GM19397 (cell line): Measurements from ENCODE around the gene SOAT1.
"Not testable (repeated sequence)": the region's sequence is repeated elsewhere in the genome, so short reads cannot be mapped to it uniquely, and the experiment has no call there.

Experiments
- ATAC-seq: cut with Tn5 transposase; IDR thresholded peaks from one replicate; pipeline ENCODE4 v1.9.1; 2021; ENCODE audit warnings: mild to moderate bottlenecking, moderate library complexity; ENCODE audit not compliant: unreplicated experiment

SOAT1 gene

DNA sequence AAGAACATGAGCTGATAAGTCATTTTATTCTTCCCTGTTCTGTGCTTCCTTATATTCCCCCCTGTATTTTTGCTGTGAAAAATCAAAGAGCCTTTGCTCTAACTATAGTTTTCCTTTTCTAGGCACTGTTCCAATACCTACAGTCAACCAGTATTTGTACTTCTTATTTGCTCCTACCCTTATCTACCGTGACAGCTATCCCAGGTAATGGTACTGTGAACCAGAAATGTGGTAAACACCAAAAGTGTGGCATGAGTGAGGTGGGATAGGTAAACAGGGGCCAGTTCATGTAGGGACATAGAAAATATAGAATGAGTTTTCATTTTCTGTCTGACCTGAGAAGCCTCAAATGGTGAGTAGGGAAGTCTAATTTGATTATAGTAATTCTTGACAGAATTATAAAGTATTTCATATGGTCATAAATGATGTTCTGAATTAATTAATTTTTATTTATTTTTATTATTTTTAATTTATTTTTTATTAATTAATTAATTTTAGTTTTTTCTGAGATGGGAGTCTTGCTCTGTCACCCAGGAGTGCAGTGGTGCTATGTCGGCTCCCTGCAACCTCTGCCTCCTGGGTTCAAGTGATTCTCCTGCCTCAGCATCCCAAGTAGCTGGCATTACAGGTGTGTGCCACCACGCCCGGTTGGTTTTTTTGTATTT, 49.3 kb downstream of the SOAT1 start:
- ATAC-seq = no peak

DNA sequence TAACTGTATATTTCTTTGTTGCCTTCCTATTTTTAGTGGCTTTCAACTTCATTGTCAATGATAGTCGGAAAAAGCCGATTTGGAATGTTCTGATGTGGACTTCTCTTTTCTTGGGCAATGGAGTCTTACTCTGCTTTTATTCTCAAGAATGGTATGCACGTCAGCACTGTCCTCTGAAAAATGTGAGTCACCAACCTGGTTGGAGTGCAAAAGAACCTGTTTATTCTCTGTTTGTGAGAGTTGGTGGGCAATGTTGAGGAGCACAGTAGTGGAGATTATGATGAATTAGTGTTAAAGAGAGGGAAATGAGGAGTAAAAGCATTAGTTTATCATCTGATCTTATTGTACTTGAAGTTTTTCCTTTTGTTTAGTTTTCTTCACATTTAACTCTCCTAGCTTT, 57.7 kb downstream of the SOAT1 start:
- ATAC-seq = no peak

DNA sequence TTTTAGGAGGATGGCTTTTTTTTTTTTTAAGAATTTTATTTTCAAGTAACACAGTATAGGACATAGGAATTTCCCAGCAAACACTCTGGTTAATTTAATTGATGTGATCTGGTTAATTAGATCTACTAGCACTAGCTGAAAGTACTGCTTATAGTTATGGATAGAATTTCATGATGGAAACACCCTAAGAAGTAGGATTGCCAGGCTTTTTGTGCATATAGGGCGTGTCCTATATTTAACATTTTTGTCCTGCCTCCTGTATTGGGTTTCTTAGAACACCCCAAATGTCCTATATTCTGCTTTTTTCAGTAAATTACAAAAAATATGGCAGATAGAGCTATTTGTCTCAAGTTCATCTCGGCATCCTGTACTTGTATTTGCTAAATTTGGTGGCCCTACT, 58.6 kb downstream of the SOAT1 start:
- ATAC-seq = no peak

DNA sequence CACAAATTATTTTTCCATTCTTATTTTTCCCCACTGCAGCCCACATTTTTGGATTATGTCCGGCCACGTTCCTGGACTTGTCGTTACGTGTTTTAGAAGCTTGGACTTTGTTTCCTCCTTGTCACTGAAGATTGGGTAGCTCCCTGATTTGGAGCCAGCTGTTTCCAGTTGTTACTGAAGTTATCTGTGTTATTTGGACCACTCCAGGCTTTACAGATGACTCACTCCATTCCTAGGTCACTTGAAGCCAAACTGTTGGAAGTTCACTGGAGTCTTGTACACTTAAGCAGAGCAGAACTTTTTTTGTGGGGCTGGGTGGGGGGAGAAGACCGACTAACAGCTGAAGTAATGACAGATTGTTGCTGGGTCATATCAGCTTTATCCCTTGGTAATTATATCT, 59.9 kb downstream of the SOAT1 start:
- ATAC-seq = no peak

DNA sequence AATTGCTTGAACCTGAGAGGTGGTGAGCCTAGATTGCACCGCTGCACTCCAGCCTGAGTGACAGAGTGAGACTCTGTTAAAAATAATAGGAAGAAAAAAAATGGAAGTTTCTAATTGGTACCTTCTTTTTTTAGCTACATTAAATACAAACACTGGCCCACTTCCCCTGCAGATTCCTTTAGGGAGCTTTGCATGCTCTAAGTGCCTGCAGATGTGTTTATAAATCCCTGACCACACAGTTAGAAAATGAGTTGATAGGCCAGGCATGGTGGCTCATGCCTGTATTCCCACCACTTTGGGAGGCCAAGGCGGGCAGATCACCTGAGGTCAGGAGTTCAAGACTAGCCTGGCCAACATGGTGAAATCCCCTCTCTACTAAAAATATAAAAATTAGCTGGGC, 68.0 kb downstream of the SOAT1 start:
- not testable (repeated sequence) for ATAC-seq

DNA sequence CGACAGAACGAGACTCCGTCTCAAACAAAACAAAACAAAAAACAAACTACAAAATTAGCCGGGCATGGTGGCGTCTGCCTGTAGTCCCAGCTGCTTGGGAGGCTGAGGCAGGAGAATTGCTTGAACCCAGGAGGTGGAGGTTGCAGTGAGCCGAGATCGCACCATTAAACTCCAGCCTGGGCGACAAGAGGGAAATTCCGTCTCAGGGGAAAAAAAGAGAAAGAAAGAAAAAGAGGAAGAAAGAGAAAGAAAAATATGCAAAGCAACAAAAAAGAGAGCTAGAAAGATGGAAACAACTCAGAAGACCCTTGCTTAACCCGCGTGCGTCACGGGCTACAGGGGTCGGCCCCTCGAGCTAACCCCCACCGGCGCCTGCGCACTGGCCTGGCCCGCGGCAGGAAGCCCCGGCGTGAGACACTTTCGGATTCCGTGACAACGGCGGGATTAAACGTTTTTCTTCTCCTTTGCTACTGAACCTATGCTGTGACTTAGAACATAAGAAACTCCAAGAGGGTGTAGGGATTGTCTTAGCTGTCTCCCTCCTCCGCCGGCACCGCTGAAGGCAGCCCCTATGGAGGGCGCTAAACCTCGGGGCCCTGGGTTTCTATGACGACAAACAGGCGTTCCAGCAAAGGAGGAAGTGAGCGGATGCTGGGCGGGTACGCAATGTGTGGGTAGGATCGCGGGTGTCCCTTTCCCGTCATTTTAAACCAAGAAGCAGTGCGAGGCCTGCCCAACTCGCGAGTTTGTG, 71.9 kb downstream of the SOAT1 start, which contains the start of gene AXDND1:
AXDND1 (plus strand) TSS at position 630 of the 751 bp plus-strand sequence. CDS start 539 bp downstream, outside the sequence.
- peak; percentile 96 for ATAC-seq

DNA sequence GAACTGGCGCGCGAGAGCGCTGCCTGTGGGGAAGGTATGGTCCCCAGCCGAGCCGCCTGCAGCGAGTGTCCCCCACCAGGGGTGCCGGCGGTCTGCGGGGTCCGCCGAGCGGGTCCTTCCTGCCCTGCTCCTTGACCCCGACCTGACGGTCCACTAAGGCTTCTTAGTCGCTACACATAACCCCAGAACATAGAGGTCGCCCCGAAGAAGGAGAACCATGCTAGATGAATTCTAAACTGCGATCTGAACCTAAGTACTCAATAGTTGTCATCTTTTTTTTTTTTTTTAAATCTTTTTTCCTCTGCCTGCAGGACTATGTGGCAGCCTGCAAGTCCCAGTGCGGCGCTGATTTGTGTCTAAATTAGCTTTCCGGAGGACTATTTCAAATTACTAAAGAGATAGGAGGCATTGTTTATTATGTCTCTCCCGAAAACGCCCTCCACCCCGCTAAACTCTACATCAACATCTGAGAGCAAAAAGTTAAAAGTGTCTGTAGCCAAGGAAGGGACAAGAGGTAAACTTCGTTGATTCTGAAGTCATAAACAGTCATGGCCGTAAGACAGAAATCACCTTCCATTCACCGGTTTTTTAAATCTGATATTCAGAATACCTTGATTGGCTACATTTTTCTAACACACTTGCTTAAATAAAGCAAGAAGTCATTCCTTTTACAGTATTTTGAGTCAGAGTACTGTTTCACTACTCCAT, 72.7 kb downstream of the SOAT1 start:
- ATAC-seq = peak; percentile 30

DNA sequence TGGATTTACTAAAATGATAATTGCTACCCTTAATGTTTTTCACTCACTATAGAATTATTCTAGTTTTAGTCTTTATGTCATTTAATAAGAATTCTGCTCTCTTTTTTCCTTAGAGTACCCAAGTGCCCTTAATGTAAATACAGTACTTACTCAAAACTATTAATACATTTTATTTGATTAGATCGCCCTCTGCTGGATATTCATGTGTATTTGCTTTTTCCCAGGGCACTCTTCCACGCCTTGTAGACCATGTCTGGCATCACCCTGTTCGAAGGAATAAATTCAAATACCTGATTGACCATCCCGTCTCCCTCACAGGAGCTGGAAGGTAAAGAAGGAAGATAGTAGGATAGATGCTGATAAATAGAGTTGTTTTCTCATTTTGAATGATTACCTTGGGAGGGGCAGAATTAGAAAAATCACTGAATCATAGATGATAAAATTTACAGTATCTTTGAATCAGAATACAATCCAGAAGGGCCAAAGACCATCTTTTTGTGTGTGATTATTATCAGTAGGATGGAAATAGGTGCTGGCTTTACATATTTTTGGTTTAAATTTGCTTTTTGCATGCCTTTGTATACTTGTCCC, 76.2 kb downstream of the SOAT1 start:
- no peak for ATAC-seq

DNA sequence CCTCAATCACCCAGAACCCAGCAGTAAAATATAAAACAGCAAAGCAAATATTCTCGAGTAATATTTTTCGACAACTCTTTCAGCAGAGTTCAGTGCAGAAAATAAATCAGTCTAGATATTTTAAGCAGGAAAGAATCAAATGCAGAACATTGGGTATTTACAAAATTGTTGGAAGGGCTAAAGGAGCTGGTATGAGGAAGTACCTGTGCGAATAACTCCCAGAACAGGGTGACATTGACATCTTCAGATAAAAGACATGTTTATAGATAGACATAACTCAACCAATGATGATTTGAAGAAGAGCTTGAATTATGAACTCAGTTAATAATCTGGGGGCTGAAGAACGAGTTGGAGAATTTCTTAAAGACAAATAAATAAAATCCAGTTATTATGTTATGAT, 78.6 kb downstream of the SOAT1 start:
- ATAC-seq = no peak

DNA sequence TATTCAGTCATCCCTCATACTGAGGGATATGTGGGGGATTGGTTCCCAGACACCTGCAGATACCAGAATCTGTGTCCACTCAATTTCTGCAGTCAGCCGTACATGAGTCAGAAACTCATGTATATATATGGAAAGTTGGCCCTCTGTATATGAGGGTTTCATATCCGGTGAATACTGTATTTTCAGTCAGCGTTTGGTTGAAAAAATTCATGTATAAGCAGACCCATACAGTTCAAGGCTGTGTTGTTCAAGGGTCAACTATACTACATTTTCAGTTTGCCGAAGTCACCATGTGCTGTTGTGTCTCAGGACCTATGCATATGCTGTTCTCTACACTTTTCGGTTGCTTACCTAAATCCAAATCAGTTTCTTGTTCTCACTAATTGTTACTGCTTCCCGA, 82.6 kb downstream of the SOAT1 start:
- no peak for ATAC-seq

DNA sequence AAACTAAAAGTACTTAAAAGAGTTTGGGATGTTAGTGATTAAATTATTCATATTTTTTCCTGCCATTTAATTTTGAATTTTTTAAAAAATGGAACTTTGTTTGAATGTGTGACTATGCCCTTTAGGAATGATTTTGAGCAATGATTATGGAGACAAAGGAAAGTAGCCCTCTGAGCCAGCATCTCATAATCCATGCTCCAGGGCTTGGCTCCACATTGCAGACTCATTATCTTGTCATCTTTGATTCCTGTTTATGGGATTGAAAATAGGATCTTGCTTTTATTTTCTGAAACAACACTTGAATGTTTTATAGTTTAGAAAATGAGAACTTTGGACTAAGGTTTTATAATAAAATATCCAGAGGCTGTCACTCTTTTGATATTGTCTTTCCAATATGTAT, 86.7 kb downstream of the SOAT1 start:
- ATAC-seq = no peak

DNA sequence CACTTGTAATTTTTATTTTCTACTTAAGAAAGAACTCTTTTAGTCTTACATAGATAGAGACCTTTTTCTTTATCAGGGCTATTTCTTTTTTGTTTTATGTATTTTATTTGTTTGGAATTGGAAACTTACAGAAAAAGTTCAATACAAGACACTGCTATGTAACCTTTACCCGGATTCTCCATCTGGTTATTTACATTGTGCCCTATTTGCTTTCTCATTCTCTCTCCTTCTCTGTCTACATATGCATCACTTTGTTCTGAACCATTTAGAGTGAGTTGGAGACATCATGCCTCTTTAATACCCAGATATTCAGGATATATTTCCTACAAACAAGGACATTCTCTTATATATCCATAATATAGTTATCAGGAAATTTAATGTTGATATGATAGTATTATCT, 90.4 kb downstream of the SOAT1 start:
- no peak for ATAC-seq

DNA sequence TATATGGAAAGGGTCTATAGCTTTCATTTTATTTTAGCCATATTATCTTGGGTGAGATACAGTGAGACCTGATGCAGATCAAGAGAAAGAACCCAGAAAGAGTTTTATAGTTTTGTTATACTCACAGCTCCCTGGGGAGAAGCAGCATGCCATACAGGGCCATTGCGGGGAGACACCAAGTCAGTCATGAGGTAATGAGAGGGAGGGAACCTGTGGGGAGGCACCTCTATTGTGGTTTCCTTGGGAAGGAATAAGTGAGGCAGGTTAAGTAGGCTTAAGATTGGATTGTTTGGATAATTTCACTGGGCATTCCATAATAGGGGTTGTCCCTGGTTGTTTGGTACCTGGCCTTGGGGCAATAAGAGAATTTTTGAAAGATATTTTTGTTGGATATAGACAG, 91.9 kb downstream of the SOAT1 start:
- no peak for ATAC-seq

DNA sequence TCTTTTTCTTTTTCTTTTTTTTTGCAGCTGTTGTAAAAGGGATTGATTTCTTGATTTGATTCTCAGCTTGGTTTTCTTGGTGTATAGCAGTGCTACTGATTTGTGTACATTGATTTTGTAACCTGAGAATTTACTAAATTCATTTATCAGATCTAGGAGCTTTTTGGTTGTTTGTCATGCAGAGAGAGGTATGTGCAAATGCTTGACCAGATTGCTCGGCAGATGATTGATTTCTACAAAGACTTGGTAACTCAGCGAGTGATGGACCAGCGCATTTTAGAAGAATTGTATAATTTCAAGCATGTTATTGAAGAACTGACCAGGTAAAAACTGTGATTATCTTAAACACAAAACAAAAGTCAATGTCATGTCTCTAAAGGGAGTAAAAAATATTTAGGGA, 100.1 kb downstream of the SOAT1 start:
- no peak for ATAC-seq

DNA sequence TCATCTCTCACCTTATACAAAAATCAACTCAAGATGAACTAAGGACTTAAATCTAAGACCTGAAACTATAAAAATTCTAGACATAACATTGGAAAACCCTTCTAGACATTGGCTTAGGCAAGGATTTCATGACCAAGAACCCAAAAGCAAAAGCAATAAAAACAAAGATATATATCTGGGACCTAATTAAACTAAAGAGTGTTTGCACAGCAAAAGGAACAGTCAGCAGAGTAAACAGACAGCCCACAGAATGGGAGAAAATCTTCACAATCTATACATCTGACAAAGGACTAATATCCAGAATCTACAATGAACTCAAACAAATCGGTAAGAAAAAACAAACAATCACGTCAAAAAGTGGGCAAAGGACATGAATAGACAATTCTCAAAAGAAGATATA, 105.8 kb downstream of the SOAT1 start:
- not testable (repeated sequence) for ATAC-seq
